GM12872 (cell line): Measurements from ENCODE around the gene PDGFC.

Source experiments
- CTCF ChIP-seq: IDR thresholded peaks from 3 replicates; pipeline ENCODE4 v1.5.1; 2011; ENCODE audit warnings: low read depth, mild to moderate bottlenecking, low read length, moderate library complexity; ENCODE audit not compliant: insufficient read depth

The PDGFC gene

GRCh38 chr4:156924774-156925315 lies 46.8 kb downstream of the PDGFC start:
- TF ChIP-seq CTCF: no peak

- no peak for TF ChIP-seq CTCF
Observed at GRCh38 chr4:156923525-156923924, 48.1 kb downstream of the PDGFC start.

- TF ChIP-seq CTCF: no peak
Observed at GRCh38 chr4:156915221-156915620, 56.4 kb downstream of the PDGFC start.

- TF ChIP-seq CTCF: no peak
Observed at GRCh38 chr4:156913234-156913633, 58.4 kb downstream of the PDGFC start.

- TF ChIP-seq CTCF: no peak
Observed at GRCh38 chr4:156909010-156909409, 62.6 kb downstream of the PDGFC start.

GRCh38 chr4:156906325-156906724 lies 65.3 kb downstream of the PDGFC start:
- no peak for TF ChIP-seq CTCF

- no peak for TF ChIP-seq CTCF
Observed at GRCh38 chr4:156901871-156902270, 69.7 kb downstream of the PDGFC start.
